Measurements from ENCODE around the gene CTTN. TPM values are rescaled to one million over a fixed set of nuclear protein-coding genes. Genes with fewer than 3 reads are reported as not detected.

CTTN gene
- total RNA-seq, 1 donor from 2014 or later: 33.4 TPM

GRCh38 chr11:70460111-70460510, 61.8 kb downstream of the CTTN start:
- Mint-ChIP-seq H3K27me3 (ENCODE audit: low read depth) (no peaks in the 10 kb centered on the region), H3K9me3 (no peaks in the 10 kb centered on the region), H3K27ac (no peak overlapping the region), H3K36me3 (ENCODE audit: low read depth) (no peaks in the 10 kb centered on the region), H3K4me3 (ENCODE audit: low read depth) (no peak overlapping the region), H3K4me1 (ENCODE audit: low read depth) (no peaks in the 10 kb centered on the region)
- intact Hi-C loops (cut with micrococcal nuclease): no loop called here
- DNase-seq (ENCODE audit: low spot score): no peak

- no peaks in the 10 kb centered on the region for H3K27me3 Mint-ChIP-seq (ENCODE audit: low read depth)
- H3K4me3 Mint-ChIP-seq (ENCODE audit: low read depth): no peak overlapping the region
- intact Hi-C loops (cut with micrococcal nuclease): no loop called here
- H3K27ac Mint-ChIP-seq: no peak overlapping the region
- no peaks in the 10 kb centered on the region for H3K9me3 Mint-ChIP-seq
- DNase-seq (ENCODE audit: low spot score): no peak
- no peaks in the 10 kb centered on the region for H3K36me3 Mint-ChIP-seq (ENCODE audit: low read depth)
- H3K4me1 Mint-ChIP-seq (ENCODE audit: low read depth): no peaks in the 10 kb centered on the region
Measured at GRCh38 chr11:70460964-70461363, 62.6 kb downstream of the CTTN start.

GRCh38 chr11:70462818-70463477, 64.6 kb downstream of the CTTN start:
- intact Hi-C loops (cut with micrococcal nuclease): no loop called here

GRCh38 chr11:70463478-70464255, 65.3 kb downstream of the CTTN start:
- Mint-ChIP-seq H3K27me3 (ENCODE audit: low read depth) (peaks cover 3% of the 10 kb centered on the region), H3K4me3 (ENCODE audit: low read depth) (no peak overlapping the region), H3K9me3 (no peaks in the 10 kb centered on the region), H3K27ac (no peak overlapping the region), H3K4me1 (ENCODE audit: low read depth) (no peaks in the 10 kb centered on the region), H3K36me3 (ENCODE audit: low read depth) (no peaks in the 10 kb centered on the region)
- no peak for DNase-seq (ENCODE audit: low spot score)
- intact Hi-C loops (cut with micrococcal nuclease): no loop called here

More at GRCh38 chr11:70462818-70463477, 64.6 kb downstream of the CTTN start:
- Mint-ChIP-seq H3K36me3 (ENCODE audit: low read depth) (no peaks in the 10 kb centered on the region), H3K4me1 (ENCODE audit: low read depth) (no peaks in the 10 kb centered on the region), H3K9me3 (no peaks in the 10 kb centered on the region), H3K27ac (no peak overlapping the region), H3K27me3 (ENCODE audit: low read depth) (no peaks in the 10 kb centered on the region), H3K4me3 (ENCODE audit: low read depth) (no peak overlapping the region)
- DNase-seq (ENCODE audit: low spot score): no peak

GRCh38 chr11:70464509-70465361, 66.4 kb downstream of the CTTN start:
- no peaks in the 10 kb centered on the region for H3K4me1 Mint-ChIP-seq (ENCODE audit: low read depth)
- H3K27ac Mint-ChIP-seq: no peak overlapping the region
- peaks cover 6% of the 10 kb centered on the region for H3K27me3 Mint-ChIP-seq (ENCODE audit: low read depth)
- no peak for DNase-seq (ENCODE audit: low spot score)
- no peaks in the 10 kb centered on the region for H3K36me3 Mint-ChIP-seq (ENCODE audit: low read depth)
- intact Hi-C loops (cut with micrococcal nuclease): no loop called here
- H3K4me3 Mint-ChIP-seq (ENCODE audit: low read depth): no peak overlapping the region
- H3K9me3 Mint-ChIP-seq: no peaks in the 10 kb centered on the region

DNA sequence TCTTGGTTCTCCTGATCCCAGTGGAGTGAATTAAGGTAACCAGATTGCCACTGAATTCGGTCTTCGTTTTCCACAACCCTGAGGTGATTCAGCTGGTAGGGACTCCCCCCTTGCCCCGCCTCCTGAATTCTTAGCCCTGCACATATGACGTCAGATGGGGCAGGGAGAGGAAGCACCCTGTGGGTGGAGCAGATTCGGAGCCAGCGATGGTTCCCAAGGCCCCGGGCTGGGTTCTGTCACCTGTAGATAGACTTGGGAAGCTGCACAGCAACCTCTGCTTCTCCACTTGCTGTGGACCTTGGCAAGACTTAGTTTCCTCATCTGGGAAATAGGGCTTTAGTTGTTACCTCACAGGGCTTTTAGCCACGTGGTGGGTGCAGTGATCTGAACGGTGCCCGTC, 67.8 kb downstream of the CTTN start:
- DNase-seq (ENCODE audit: low spot score): no peak
- H3K27me3 Mint-ChIP-seq (ENCODE audit: low read depth): peaks cover 14% of the 10 kb centered on the region
- H3K4me1 Mint-ChIP-seq (ENCODE audit: low read depth): peaks cover 1% of the 10 kb centered on the region
- no peaks in the 10 kb centered on the region for H3K36me3 Mint-ChIP-seq (ENCODE audit: low read depth)
- H3K27ac Mint-ChIP-seq: no peak overlapping the region
- H3K9me3 Mint-ChIP-seq: no peaks in the 10 kb centered on the region
- intact Hi-C loops (cut with micrococcal nuclease): no loop called here
- no peak overlapping the region for H3K4me3 Mint-ChIP-seq (ENCODE audit: low read depth)

GRCh38 chr11:70466596-70466995, 68.3 kb downstream of the CTTN start:
- intact Hi-C loops (cut with micrococcal nuclease): no loop called here

GRCh38 chr11:70467201-70468085, 69.1 kb downstream of the CTTN start:
- H3K27me3 Mint-ChIP-seq (ENCODE audit: low read depth): peaks cover 17% of the 10 kb centered on the region
- H3K4me3 Mint-ChIP-seq (ENCODE audit: low read depth): no peak overlapping the region
- no peak overlapping the region for H3K27ac Mint-ChIP-seq
- H3K4me1 Mint-ChIP-seq (ENCODE audit: low read depth): peaks cover 1% of the 10 kb centered on the region
- H3K9me3 Mint-ChIP-seq: no peaks in the 10 kb centered on the region
- no peaks in the 10 kb centered on the region for H3K36me3 Mint-ChIP-seq (ENCODE audit: low read depth)
- DNase-seq (ENCODE audit: low spot score): no peak
- intact Hi-C loops (cut with micrococcal nuclease): no loop called here

More at GRCh38 chr11:70466596-70466995, 68.3 kb downstream of the CTTN start:
- Mint-ChIP-seq H3K27ac (no peak overlapping the region), H3K36me3 (ENCODE audit: low read depth) (no peaks in the 10 kb centered on the region), H3K4me1 (ENCODE audit: low read depth) (peaks cover 1% of the 10 kb centered on the region), H3K27me3 (ENCODE audit: low read depth) (peaks cover 17% of the 10 kb centered on the region), H3K4me3 (ENCODE audit: low read depth) (no peak overlapping the region), H3K9me3 (no peaks in the 10 kb centered on the region)
- DNase-seq (ENCODE audit: low spot score): no peak

GRCh38 chr11:70468256-70469195, 70.2 kb downstream of the CTTN start:
- Mint-ChIP-seq H3K4me3 (ENCODE audit: low read depth) (no peak overlapping the region), H3K4me1 (ENCODE audit: low read depth) (peaks cover 1% of the 10 kb centered on the region), H3K27me3 (ENCODE audit: low read depth) (peaks cover 17% of the 10 kb centered on the region), H3K9me3 (no peaks in the 10 kb centered on the region), H3K27ac (no peak overlapping the region), H3K36me3 (ENCODE audit: low read depth) (no peaks in the 10 kb centered on the region)
- no peak for DNase-seq (ENCODE audit: low spot score)
- intact Hi-C loops (cut with micrococcal nuclease): no loop called here

DNA sequence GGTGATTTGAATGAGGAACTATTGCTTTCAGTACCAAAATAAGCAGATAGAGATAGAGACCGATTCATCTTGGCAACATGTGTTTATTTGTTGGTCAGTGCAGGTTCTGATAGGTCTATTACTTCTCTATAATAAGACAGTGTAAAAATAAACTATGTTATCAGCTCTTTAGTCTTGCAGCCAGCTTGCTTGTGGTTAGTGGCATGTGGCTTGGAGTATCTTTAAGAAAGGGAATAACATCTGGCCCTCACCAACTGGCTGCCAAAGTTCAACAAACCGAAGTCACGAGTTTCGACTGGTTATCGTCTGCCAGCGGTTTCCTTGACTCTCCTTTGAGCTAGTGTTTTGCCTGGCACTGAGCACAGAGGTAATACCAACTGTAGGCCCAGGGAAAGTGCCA, 71.8 kb downstream of the CTTN start:
- peaks cover 1% of the 10 kb centered on the region for H3K4me1 Mint-ChIP-seq (ENCODE audit: low read depth)
- no peaks in the 10 kb centered on the region for H3K36me3 Mint-ChIP-seq (ENCODE audit: low read depth)
- no peak overlapping the region for H3K4me3 Mint-ChIP-seq (ENCODE audit: low read depth)
- H3K27me3 Mint-ChIP-seq (ENCODE audit: low read depth): peaks cover 17% of the 10 kb centered on the region
- DNase-seq (ENCODE audit: low spot score): no peak
- intact Hi-C loops (cut with micrococcal nuclease): no loop called here
- no peak overlapping the region for H3K27ac Mint-ChIP-seq
- H3K9me3 Mint-ChIP-seq: no peaks in the 10 kb centered on the region

- no peaks in the 10 kb centered on the region for H3K36me3 Mint-ChIP-seq (ENCODE audit: low read depth)
- intact Hi-C loops (cut with micrococcal nuclease): no loop called here
- H3K27ac Mint-ChIP-seq: no peak overlapping the region
- peaks cover 1% of the 10 kb centered on the region for H3K4me1 Mint-ChIP-seq (ENCODE audit: low read depth)
- H3K4me3 Mint-ChIP-seq (ENCODE audit: low read depth): no peak overlapping the region
- H3K27me3 Mint-ChIP-seq (ENCODE audit: low read depth): peaks cover 17% of the 10 kb centered on the region
- H3K9me3 Mint-ChIP-seq: no peaks in the 10 kb centered on the region
- DNase-seq (ENCODE audit: low spot score): no peak
Measured at GRCh38 chr11:70471254-70471653, 72.9 kb downstream of the CTTN start.

Data from activated T-helper 2 cell treated with anti-CD3 and anti-CD28 coated beads, Interferon-gamma antibody, Interleukin-2, Interleukin-4, amounts not matched to agents 10 μg/mL and 5 μg/mL and 100 μg/mL, durations not matched to agents 14 hours and 24 hours and 36 hours (primary cell).